Stimulated activated CD4-positive, alpha-beta T cell treated with anti-CD3 and anti-CD28 coated beads, TNF-alpha, amount 100 ng/mL, for 48 hours (primary cell): ENCODE results near the gene MYPN.

Experiments used
- DNase-seq, 3 donors: peaks; one replicate each; pipeline ENCODE4 v3.0.0-alpha.2; 2020; ENCODE audit warnings: low read depth in 3 of 3

MYPN gene

DNA sequence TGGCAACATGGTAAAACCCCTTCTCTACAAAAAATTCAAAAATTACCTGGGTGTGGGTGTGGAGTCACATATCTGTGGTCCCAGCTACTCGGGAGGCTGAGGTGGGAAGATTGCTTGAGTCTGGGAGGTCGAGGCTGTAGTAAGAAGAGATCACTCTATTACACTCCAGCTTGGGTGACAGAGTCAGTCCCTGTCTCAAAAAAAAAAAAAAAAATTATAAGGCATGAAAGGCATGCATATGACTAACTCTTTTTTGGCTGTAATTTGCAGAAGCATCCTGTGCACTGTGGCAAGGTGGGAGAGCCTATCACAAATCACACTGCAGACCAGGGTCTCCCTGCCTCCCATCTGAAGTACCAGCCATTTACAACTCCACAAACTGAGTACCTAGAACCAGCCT is 14.1 kb upstream of the MYPN start:
- DNase-seq = no peak

DNA sequence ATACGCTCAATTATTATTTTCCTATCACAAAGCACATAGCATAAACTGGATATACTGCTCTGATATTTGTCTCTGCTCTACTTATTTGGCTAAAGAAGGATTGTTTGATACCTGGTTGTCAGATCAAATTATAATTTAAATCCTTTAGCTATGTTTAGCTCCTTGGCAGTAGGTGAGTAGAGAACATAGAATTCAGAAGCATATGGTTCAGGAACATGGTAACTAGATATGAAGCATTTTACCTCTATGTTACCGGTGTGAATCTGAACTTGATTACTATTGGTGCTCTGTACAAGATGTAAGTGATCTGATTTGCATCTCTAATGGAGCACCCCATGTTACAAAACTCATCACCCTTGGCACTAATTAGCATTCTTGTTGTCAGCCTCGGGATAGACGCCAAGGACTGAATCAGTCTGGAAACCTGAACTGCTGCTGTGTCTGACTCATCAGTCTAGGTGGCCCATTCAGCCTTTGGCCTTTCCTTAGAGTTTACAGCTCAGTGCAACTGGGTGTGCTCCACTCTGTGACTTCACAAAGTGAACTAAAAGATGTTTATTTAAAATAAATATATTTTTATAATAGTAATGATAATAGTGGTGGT is 12.3 kb upstream of the MYPN start:
- DNase-seq = no peak

DNA sequence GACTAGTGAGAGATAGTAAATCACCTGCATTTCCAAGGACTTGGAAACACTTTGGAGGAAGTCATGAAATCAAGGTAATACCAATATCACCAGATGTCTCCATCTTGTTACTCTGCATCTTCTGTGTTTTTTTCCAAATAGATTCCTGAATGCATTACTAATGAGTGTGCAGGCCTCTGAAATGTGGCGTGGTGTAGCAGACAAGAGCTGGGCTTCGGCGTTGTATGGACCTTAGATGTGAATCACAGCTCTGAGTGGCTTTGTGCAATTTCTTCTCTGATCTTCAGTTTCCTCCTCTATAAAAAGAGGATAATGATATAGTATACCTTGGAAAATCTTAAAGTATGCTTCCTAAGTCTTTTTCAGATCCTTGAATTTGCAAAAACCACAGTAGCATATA is 9.6 kb upstream of the MYPN start:
- DNase-seq = no peak

DNA sequence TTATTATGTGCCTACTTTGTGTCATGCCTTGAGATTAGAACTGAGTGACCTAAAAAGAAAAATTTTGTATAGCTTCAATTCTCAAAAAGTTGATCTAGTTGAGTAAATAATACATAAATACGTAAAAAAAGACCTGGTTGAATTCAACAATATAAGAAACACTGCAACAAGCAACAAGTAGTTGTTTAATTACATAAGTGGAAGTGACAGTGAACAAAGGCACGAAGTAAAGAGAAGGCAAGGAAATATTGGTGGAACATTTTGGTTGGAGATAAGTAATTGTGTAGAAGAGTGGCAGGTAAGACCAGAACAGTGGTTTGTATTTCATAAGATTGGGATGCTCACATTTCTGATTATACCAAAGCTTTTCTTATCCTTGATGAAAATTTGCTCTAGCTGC is 8.2 kb upstream of the MYPN start:
- DNase-seq = no peak

DNA sequence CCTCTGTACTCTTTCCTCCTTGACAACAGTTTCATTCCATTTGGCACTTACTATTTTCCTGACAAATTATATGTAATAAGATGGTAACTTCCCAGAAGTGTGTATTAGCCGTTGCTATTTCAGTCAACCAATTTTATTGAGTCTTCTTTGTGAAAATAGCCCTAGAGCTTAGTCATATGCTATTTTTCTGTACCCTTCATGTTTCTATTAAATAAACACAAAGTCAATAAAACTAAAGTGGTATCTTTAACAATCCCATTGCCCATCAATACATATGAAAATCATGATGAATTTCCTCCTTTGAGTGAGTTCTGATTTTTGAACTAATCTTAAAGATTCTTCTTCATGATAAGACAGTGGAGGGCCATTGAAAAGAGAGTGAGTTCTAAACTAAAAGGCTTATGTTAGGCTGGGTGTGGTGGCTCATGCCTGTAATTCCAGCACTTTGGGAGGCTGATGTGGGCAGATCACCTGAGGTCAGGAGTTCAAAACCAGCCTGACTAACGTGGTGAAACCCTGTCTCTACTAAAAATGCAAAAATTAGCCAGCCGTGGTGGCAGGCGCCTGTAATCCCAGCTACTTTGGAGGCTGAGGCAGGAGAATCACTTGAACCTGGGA is 5.9 kb upstream of the MYPN start:
- no peak for DNase-seq

DNA sequence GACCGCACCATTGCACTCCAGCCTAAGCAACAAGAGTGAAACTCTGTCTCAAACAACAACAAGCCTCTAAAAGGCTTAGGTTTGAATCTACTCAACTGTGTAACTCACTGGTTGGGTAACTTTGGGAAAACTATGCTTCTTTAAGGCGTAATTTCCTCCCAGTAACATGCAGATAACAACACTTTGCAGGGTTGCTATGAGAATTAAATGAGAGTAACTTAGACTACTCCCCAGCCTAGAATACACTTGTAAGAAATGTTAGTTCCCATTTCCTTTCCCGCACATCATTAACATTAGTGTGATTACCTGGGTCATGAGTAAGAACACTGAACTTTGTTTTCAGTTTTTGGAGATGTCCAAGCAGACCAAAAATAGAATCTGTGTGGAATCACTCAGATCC is 5.4 kb upstream of the MYPN start:
- no peak for DNase-seq

DNA sequence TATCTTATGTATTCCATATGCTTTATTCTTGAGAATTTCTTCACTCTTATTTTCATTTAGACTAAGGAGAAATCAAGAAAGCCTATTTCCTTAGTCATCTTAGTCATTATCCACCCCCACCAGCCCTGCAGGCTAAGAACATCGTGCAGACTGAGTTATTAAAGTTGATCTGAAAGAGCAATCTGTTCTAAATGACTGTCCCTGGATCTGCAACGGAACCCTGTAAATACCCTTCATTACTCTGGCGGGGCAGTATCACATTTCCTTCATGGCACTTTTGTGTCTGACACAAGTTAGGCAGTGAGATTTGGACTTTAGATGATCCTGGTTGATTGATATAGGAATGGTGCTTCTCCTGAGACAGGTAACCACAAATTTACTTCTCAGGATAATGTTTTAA is 3.5 kb upstream of the MYPN start:
- DNase-seq = no peak

DNA sequence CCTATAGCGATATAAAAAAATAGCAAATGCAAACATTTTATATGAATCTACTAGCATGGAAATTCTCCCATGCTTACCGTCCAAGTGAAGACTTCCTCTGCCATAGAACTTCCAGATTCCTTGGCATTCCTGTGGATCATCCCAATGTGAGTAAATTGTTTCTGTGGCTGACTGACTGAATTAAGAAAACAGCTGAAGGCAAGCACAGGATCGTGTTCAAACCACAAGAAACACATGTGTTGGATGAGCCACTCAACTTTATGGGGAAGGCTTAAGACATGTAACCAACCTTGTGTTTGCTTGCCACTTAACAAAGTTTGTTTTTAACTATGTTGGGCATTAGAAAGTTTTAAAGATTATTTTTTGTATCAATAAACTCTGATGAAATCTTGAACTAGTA is 2.6 kb upstream of the MYPN start:
- no peak for DNase-seq

DNA sequence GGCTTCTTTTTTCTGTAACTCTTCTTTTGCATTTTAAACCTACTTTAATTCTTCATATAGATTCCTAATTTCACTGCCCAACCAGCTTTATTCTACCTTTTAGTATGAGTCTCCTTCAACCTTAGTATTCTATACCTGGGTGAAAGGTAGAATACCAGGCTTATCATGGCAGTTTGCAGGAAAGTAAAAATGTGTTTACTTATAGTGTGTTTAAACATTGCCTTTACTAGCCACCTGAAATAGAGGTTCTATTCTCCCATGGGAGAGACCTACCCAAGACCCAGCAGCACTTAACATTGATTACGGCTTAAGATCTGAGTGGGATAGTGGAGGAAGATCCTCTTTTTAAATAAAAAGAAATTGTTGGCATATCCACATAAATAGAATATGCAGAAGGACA is 1.6 kb upstream of the MYPN start:
- no peak for DNase-seq

DNA sequence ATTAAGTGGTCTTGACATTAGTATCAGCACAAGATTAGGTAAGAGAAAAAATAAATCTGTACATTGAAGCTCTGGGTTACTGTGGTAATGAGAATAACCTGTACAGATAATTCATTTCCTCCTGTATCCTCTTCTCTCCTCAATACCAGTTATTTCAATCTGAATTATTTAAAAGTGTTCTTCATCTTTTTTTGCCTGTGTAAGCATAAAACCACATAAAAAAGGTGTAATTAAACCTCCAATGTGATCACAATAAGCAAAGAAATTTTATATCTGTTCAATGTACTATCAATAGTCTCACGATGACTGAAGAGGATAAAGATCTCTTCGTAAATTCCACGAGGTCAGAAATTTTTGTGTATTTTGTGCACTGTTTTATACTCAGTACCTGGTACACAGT is 1.2 kb upstream of the MYPN start:
- no peak for DNase-seq

DNA sequence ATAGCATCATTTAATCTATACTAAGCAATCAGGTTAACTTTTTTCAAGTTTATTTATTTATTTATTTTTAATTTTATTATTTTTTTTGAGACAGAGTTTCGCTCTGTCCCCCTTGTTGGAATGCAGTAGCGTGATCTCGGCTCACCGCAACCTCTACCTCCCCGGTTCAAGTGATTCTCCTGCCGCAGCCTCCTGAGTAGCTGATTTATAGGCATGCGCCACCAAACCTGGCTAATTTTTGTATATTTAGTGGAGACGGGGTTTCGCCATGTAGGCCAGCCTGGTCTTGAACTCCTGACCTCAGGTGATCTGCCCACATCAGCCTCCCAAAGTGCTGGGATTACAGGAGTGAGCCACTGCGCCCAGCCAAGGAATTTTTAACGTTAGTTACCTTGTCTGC is 635 bp upstream of the MYPN start:
- DNase-seq = no peak

DNA sequence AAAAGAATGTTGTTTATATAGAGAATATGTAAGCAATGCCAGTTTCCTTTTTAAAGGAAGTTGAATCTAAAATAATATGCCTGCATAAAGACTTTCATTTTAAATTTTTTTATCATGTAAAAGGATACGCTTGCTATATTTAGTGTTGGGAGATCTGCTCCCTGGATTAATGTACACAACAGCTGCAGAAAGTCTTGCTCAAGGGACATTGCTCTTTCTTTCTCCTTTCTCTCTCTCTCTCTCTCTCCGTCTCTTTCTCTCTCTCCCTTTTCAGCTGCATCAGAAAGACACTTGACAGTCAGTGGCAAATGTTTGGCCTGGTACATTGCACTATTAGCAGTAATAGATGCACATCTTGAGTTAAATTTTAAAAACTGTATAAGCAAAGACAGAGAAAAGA is 739 bp downstream of the MYPN start:
- DNase-seq = no peak

DNA sequence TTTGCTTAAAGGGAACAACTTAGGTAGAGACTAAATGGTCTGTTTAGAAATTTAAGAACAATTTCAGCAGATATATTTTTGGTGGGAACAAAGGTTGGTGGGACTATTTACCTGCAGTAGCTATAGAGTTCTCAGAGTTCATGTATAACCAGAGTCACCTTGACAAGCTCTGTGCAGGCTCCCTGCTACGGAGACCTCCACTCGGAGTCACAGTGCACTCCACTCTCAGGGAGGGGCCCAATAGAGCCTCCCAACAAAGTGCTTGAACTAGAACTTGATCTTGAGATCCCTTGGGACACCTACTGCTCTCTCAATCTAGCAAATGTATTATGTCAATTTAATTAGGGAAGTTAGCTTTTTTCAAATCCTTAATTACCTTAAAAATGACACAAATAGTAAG is 2.3 kb downstream of the MYPN start:
- DNase-seq = no peak

DNA sequence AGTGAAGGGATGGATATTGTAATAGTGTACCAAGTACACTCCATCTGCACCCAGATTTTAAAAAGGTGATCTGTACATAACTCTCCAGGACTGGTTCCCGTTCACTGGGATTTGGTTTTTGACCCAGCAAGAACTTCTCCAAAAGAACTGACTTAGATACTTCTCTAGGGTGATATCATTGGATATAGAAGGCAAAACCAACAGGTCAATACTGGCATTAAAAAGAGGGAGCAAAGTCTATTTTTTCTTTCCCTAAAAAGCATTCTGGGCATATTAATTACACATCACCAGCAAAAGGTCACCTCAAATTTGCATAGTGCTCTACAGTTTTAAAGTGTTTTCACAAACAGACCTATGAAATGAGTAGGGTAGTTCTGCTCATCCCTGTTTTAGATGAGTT is 3.5 kb downstream of the MYPN start:
- no peak for DNase-seq

DNA sequence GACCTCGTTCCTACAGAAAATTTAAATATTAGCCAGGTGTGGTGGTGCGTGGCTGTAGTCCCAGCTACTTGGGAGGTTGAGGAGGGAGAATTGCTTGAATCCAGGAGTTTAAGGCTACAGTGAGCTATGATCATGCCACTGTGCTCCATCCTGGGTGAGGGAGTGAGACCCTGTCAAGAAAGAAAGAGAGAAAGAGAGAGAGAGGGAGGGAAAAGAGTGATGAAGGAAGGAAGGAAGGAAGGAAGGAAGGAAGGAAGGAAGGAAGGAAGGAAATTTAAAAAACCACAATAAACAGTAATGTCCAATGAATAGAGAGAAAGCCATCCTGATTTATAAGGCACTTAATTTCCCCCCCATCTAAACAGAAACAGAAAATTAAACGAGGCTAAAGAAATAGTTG is 9.4 kb downstream of the MYPN start:
- no peak for DNase-seq

DNA sequence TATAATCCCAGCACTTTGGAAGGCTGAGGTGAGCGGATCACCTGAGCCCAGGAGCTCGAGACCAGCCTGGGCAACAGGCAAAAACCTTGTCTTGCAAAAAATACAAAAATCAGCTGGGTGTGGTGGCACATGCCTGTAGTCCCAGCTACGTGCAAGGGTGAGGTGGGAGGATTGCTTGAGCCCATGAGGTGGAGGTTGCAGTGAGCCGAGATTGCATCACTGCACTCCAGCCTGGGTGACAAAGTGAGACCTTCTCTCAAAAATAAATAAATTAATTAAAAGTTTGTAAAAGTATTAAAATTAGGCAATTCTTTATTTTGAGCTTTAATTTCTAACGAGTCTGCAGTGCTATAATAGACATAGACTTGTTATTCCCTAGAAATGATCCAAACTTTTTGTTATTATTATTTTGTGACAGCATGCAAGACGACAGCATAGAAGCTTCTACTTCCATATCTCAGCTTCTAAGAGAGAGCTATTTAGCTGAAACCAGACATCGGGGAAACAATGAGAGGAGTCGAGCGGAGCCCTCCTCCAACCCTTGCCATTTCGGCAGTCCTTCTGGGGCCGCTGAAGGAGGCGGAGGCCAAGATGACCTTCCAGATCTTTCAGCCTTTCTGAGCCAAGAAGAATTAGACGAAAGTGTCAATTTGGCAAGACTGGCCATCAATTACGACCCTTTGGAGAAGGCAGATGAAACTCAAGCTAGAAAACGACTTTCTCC is 11.9 kb downstream of the MYPN start:
- DNase-seq = no peak

DNA sequence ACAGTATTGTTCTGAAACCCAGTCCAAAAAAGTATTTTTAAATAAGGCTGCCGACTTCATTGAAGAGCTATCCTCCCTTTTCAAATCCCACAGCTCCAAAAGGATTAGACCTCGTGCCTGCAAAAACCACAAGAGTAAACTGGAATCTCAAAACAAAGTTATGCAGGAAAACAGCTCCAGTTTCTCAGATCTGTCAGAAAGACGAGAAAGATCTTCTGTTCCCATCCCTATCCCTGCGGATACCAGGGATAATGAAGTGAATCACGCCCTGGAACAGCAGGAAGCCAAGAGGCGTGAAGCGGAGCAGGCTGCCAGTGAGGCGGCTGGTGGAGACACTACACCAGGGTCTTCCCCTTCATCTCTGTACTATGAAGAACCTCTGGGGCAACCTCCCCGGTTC is 12.6 kb downstream of the MYPN start:
- no peak for DNase-seq

DNA sequence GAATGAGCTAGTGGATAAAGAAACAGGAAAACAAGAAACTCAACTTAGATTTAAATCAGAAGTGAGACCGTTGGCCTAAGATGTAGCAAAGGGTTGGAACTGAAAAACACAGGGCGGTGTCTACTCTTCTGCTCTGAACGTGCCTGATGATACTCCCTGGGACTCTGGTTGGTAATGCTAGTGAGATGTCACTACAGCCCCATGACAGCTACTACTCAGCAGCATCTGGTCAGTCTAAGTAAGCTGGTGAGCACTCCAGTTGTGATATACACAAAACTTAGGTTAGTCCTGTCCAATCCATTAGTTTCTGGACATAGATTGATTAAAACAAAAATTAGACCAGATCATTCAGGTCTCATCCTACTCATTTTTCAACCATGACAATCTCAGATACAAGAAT is 15.4 kb downstream of the MYPN start:
- DNase-seq = no peak

DNA sequence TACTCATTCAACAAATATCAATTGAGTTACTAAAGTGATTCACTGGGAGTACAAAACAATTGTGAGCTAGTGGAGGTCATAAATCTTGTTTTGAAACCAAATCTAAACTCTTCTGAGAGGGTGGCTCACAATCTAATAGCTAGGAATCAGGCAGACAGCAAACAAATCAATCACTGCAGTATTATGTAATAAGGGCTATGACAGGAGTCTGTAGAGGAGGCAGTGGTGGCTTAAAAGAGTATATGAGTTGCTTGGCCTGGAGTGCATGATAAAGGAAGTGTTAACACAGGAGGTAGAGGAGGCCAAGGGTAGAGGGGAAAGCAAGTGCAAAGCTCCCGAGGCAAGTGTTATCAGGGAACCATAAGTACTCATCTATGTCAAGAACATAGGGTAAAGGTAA is 16.5 kb downstream of the MYPN start:
- DNase-seq = no peak

DNA sequence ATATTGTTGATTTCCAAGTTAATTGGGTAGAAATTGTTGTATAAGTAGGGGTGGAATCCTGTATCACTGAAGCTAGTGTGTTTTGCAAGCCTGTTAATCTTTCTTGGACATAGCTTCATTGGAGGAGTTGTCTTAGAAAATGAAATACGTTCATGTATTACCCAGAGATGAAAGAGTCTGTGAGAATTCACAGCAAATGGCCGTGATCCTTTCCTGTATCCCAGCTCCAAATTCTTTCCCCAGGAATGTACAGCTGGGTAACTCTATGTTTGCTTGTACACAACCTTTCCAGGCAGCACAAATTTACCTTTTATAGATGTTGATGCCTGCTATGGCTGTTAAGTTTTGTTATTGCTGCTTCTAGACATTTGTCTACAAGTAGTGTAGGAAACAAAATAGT is 18.7 kb downstream of the MYPN start:
- no peak for DNase-seq

DNA sequence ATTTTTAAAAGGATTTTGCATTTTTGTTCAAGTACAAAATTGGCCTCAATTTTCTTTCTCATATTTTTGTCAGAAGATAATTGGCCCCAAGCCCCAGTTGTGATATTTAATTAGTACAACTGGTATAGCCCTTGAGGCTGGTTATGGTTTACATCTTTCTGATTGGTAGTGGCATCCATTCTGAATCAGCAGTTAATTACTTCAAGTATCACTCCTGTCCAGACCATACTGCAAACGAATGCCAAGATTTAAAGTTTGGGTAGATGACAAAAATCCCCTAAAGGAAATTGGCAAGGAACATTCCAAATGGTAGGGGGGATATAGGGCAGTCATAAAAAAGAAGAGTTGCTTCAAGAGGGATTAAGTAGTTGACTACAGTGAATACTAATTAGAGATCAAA is 23.1 kb downstream of the MYPN start:
- DNase-seq = no peak

DNA sequence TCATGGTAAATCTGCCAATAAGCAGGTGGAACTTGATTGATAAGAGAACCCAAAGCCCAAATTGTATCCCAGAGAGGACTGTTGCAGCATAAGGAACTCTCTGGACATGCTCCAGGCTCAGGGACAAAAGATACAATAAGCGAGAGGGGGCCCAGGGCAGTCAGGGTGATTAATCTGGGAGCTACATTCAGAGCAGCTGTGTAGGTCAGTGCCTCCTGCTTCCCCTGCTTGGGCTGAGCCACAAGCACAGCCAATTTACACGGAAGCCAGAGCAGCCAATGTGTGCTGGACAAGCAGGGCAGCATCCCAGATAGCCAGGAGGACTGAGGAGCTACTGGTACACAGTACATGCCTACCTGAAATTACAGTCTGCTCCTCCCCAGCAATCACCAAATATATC is 24.2 kb downstream of the MYPN start:
- DNase-seq = no peak

DNA sequence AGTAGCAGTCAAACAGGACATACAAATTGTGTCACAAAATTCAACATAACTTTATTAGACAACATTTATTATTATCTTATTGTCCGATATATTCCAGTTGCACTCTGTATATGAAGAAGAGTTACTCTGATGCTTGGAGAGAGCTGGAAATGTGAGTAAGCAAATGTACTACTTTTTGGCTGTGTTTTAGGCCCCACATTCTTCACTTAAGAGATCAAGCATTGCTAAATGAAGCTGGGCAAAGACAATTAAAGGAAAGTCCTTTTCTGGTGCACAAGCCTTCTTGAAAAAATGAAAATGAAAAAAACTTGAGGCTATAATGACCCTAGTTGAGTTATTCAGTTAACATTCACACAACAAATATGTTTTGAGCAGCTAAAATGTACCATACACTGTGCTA is 26.1 kb downstream of the MYPN start:
- no peak for DNase-seq
